ENCODE data around the gene PLPPR3. TPM values are rescaled to one million over a fixed set of nuclear protein-coding genes. Genes with fewer than 3 reads are reported as not detected.

The PLPPR3 gene
- polyA plus RNA-seq, 1 donor (not counting 4 experiments of a cell fraction or from before 2014, with no cell fraction given) = not detected

- H3K9ac ChIP-seq (ENCODE audit: control insufficient read depth, extremely low read depth, insufficient read depth, low read length) = no peak overlapping the region
- TF ChIP-seq EZH2 (IDR thresholded peaks at IDR 0.05; ENCODE audit: low read length) (no peak), CTCF (optimal IDR thresholded peaks at IDR 0.05 in 1 of 3, IDR thresholded peaks at IDR 0.05 in 1 of 3, conservative IDR thresholded peaks at IDR 0.05 in 1 of 3; ENCODE audit: extremely low read depth in 1 of 3, insufficient read depth in 2 of 3, low read length in 3 of 3) (no peak)
- DNase-seq (ENCODE audit: low read depth, low spot score) (no peak), FAIRE-seq (no peak)
- H3K36me3 ChIP-seq (ENCODE audit: control insufficient read depth in 2 of 2, extremely low read depth in 1 of 2, insufficient read depth in 2 of 2, low read length in 2 of 2) = peaks cover 16 to 17% of the 10 kb centered on the region in 2 experiments
- H3K4me3 ChIP-seq (ENCODE audit: control insufficient read depth in 2 of 3, extremely low read depth in 1 of 3, insufficient read depth in 2 of 3, low read depth in 1 of 3, low read length in 3 of 3) = no peak overlapping the region
- H3K27ac ChIP-seq (ENCODE audit: control insufficient read depth, insufficient read depth, low read length) = no peak overlapping the region
- dilution Hi-C loops (cut with MboI; ENCODE audit: extremely low pct_ligation_motif_present, low sequenced_read_pairs) = no loop called here
- no peak overlapping the region for H3K4me2 ChIP-seq (ENCODE audit: control insufficient read depth, extremely low read depth, insufficient read depth, low read depth, low read length)
- peaks cover 25% of the 10 kb centered on the region for H3K4me1 ChIP-seq (ENCODE audit: control insufficient read depth, extremely low read depth, insufficient read depth, low read length)
- no peaks in the 10 kb centered on the region for H3K9me3 ChIP-seq (ENCODE audit: control insufficient read depth, low read depth, low read length)
- H3K79me2 ChIP-seq (ENCODE audit: control insufficient read depth, insufficient read depth, low read length) = no peaks in the 10 kb centered on the region
- H3K27me3 ChIP-seq (ENCODE audit: control insufficient read depth, extremely low read depth, insufficient read depth, low read length) = no peaks in the 10 kb centered on the region
- H3K9me1 ChIP-seq (ENCODE audit: control insufficient read depth, extremely low read depth, insufficient read depth, low read length) = no peaks in the 10 kb centered on the region
- H2AFZ ChIP-seq (ENCODE audit: control insufficient read depth, low read length) = no peak overlapping the region
- no peaks in the 10 kb centered on the region for H4K20me1 ChIP-seq (ENCODE audit: control insufficient read depth, extremely low read depth, insufficient read depth, low read length)
These were observed 48.6 kb upstream of the PLPPR3 start for GRCh38 chr19:870314-870713.

GRCh38 chr19:869245-870177 is 47.8 kb upstream of the PLPPR3 start:
- Histone ChIP-seq H3K36me3 (ENCODE audit: control insufficient read depth in 2 of 2, extremely low read depth in 1 of 2, insufficient read depth in 2 of 2, low read length in 2 of 2) (peaks cover 14 to 15% of the 10 kb centered on the region in 2 experiments), H3K27ac (ENCODE audit: control insufficient read depth, insufficient read depth, low read length) (peak overlapping the region; percentile 48), H3K4me1 (ENCODE audit: control insufficient read depth, extremely low read depth, insufficient read depth, low read length) (peaks cover 25% of the 10 kb centered on the region), H3K4me2 (ENCODE audit: control insufficient read depth, extremely low read depth, insufficient read depth, low read depth, low read length) (peak overlapping the region; percentile 22), H4K20me1 (ENCODE audit: control insufficient read depth, extremely low read depth, insufficient read depth, low read length) (no peaks in the 10 kb centered on the region), H3K4me3 (ENCODE audit: control insufficient read depth in 2 of 3, extremely low read depth in 1 of 3, insufficient read depth in 2 of 3, low read depth in 1 of 3, low read length in 3 of 3) (no peak overlapping the region), H3K9ac (ENCODE audit: control insufficient read depth, extremely low read depth, insufficient read depth, low read length) (peak overlapping the region; percentile 30), H3K79me2 (ENCODE audit: control insufficient read depth, insufficient read depth, low read length) (no peaks in the 10 kb centered on the region), H3K9me1 (ENCODE audit: control insufficient read depth, extremely low read depth, insufficient read depth, low read length) (no peaks in the 10 kb centered on the region), H2AFZ (ENCODE audit: control insufficient read depth, low read length) (no peak overlapping the region), H3K9me3 (ENCODE audit: control insufficient read depth, low read depth, low read length) (no peaks in the 10 kb centered on the region), H3K27me3 (ENCODE audit: control insufficient read depth, extremely low read depth, insufficient read depth, low read length) (no peaks in the 10 kb centered on the region)
- no peak for TF ChIP-seq CTCF (optimal IDR thresholded peaks at IDR 0.05 in 1 of 3, IDR thresholded peaks at IDR 0.05 in 1 of 3, conservative IDR thresholded peaks at IDR 0.05 in 1 of 3; ENCODE audit: extremely low read depth in 1 of 3, insufficient read depth in 2 of 3, low read length in 3 of 3)
- TF ChIP-seq EZH2 (IDR thresholded peaks at IDR 0.05; ENCODE audit: low read length) = no peak
- DNase-seq (ENCODE audit: low read depth, low spot score) (no peak), FAIRE-seq (peak; percentile 81)
- dilution Hi-C loops (cut with MboI; ENCODE audit: extremely low pct_ligation_motif_present, low sequenced_read_pairs) = no loop called here

Measured in keratinocyte (primary cell).